ENCODE data around the gene GRAMD1B. TPM values are rescaled to one million over a fixed set of nuclear protein-coding genes. Genes with fewer than 3 reads are reported as not detected.

The GRAMD1B gene
- total RNA-seq, 1 experiment from 2014 or later: 82.1 TPM

DNA sequence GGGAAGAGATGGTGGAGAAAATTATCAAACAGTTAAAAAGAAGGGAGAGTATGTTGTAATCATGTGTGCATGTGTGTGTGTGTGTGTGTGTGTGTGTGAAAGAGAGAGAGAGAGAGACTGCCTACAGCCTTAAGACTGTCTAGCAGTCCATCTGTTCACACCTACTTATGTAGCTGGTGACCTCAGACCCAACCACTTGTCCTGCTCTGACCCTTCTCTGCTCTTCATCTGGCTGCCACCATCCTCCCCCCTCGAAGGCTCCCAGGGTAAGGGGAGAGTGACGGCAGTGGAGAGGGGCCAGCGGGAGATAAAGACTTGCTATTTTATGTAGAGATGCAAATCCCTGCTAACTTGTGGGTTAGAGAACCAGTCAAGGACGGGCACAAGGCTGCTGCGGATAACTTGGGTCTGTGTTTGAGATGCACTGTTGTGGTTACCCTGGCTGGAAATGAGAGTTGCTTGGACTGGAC, 24.9 kb upstream of the GRAMD1B start:
- no peak for ATAC-seq
- no peaks in the 10 kb centered on the region for H4K20me1 ChIP-seq (ENCODE audit: low read length)
- H3K27ac ChIP-seq (ENCODE audit: low read length): no peak overlapping the region
- no peak overlapping the region for H3K4me3 ChIP-seq (ENCODE audit: low read length)
- POLR2A ChIA-PET (ENCODE audit: unreplicated experiment): no interaction called here
- CTCF ChIA-PET: interaction anchor here (0.6 kb wide), 1 partner anchor 302 kb away, joined by 3 read pairs; no protein-coding TSS in a partner anchor
- no peaks in the 10 kb centered on the region for H3K36me3 ChIP-seq (ENCODE audit: low read depth, low read length)
- BruUV-seq (replicated peaks): no TSS peak
- H3K27me3 ChIP-seq (ENCODE audit: low read length): no peaks in the 10 kb centered on the region
- DNase-seq: no peak
- H3F3A ChIP-seq (ENCODE audit: low read length, unreplicated experiment): no peaks in the 10 kb centered on the region
- H3K4me1 ChIP-seq (ENCODE audit: insufficient read depth, low read length): peaks cover 19% of the 10 kb centered on the region
- no peak for TF ChIP-seq EZH2phosphoT487 (IDR thresholded peaks at IDR 0.05; ENCODE audit: borderline replicate concordance, low read length)
- TF ChIP-seq, protein P1, sequence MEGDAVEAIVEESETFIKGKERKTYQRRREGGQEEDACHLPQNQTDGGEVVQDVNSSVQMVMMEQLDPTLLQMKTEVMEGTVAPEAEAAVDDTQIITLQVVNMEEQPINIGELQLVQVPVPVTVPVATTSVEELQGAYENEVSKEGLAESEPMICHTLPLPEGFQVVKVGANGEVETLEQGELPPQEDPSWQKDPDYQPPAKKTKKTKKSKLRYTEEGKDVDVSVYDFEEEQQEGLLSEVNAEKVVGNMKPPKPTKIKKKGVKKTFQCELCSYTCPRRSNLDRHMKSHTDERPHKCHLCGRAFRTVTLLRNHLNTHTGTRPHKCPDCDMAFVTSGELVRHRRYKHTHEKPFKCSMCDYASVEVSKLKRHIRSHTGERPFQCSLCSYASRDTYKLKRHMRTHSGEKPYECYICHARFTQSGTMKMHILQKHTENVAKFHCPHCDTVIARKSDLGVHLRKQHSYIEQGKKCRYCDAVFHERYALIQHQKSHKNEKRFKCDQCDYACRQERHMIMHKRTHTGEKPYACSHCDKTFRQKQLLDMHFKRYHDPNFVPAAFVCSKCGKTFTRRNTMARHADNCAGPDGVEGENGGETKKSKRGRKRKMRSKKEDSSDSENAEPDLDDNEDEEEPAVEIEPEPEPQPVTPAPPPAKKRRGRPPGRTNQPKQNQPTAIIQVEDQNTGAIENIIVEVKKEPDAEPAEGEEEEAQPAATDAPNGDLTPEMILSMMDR (conservative IDR thresholded peaks at IDR 0.05; ENCODE audit: low read depth, low read length): no peak
- no peak for TF ChIP-seq EZH2 (IDR thresholded peaks at IDR 0.05; ENCODE audit: low read length, unreplicated experiment)
- intact Hi-C loops (cut with micrococcal nuclease): loop anchor here (10.0 kb wide), 1 partner anchor 150 kb away; no protein-coding TSS in a partner anchor
- H3K4me2 ChIP-seq (ENCODE audit: low read length): no peak overlapping the region
- H2AFZ ChIP-seq (ENCODE audit: low read length): no peak overlapping the region
- no peaks in the 10 kb centered on the region for H3K79me2 ChIP-seq (ENCODE audit: low read length)
- no peaks in the 10 kb centered on the region for H3K9me2 ChIP-seq (replicated peaks; ENCODE audit: low read length)
- no peaks in the 10 kb centered on the region for H3K9me3 ChIP-seq (ENCODE audit: low read length)
- no peak overlapping the region for H3K9ac ChIP-seq (ENCODE audit: low read length)

DNA sequence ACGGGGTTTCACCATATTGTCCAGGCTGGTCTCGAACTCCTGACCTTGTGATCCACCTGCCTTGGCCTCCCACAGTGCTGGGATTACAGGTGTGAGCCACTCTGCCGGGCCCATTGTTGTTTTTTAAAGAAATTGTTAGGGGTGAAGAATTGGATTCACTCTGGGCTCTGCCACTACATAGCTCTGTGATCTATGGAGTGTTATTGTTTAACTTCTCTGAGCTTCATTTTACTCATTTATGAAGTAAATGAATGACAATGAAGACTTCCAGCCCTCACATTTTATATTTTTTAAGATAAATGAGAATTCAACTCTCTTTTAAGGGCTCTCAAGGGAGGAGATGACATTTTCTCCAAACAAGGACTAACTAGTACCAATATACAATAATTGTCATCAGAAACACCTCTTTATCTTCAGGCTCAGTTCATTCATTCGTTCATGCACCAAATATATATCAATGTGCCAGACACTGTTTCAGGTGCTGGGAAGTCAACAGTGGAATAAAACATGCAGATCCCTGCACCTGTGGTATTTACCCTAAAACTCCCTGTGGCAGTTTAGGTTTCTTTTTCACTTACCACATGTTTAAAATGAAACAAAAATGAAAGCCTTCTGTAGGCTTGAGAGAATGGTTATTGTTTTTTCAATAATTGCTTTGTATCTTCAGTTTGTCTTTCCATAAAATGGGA, 23.5 kb upstream of the GRAMD1B start:
- ChIA-PET POLR2A (ENCODE audit: unreplicated experiment) (interaction anchor here (0.6 to 0.8 kb wide), 2 partner anchors 16 to 116 kb away, joined by 7 to 11 read pairs; no protein-coding TSS in a partner anchor), CTCF (interaction anchor here (0.6 to 2.8 kb wide), 10 partner anchors 12 to 148 kb away, joined by 3 to 67 read pairs (median 4); partner anchors contain the start of gene GRAMD1B)
- Histone ChIP-seq H3K36me3 (ENCODE audit: low read depth, low read length) (no peaks in the 10 kb centered on the region), H3K4me1 (ENCODE audit: insufficient read depth, low read length) (peaks cover 19% of the 10 kb centered on the region), H3K79me2 (ENCODE audit: low read length) (no peaks in the 10 kb centered on the region), H3K27me3 (ENCODE audit: low read length) (no peaks in the 10 kb centered on the region), H3K9ac (ENCODE audit: low read length) (peak overlapping the region; percentile 58), H3F3A (ENCODE audit: low read length, unreplicated experiment) (no peaks in the 10 kb centered on the region), H3K27ac (ENCODE audit: low read length) (peak overlapping the region; percentile 23), H3K4me2 (ENCODE audit: low read length) (peak overlapping the region; percentile 64), H4K20me1 (ENCODE audit: low read length) (no peaks in the 10 kb centered on the region), H3K9me3 (ENCODE audit: low read length) (no peaks in the 10 kb centered on the region), H3K4me3 (ENCODE audit: low read length) (peak overlapping the region; percentile 22; the same call in 1 of the 2 replicates), H2AFZ (ENCODE audit: low read length) (peak overlapping the region; percentile 58), H3K9me2 (replicated peaks; ENCODE audit: low read length) (no peaks in the 10 kb centered on the region)
- BruUV-seq (replicated peaks): no TSS peak
- DNase-seq: no peak
- intact Hi-C loops (cut with micrococcal nuclease): loop anchor here (1.0 to 10.0 kb wide), 5 partner anchors 25 to 148 kb away; no protein-coding TSS in a partner anchor
- TF ChIP-seq, protein P1 (conservative IDR thresholded peaks at IDR 0.05; ENCODE audit: low read depth, low read length): no peak
- TF ChIP-seq EZH2 (IDR thresholded peaks at IDR 0.05; ENCODE audit: low read length, unreplicated experiment) (no peak), EZH2phosphoT487 (IDR thresholded peaks at IDR 0.05; ENCODE audit: borderline replicate concordance, low read length) (no peak)
- no peak for ATAC-seq
